GM18526 (cell line): ENCODE data around the gene NDUFB7.

Source experiments
- POLR2A ChIP-seq: IDR thresholded peaks from 3 replicates; pipeline ENCODE4 v1.6.1; 2011; ENCODE audit not compliant: insufficient read length; ENCODE audit errors: extremely low read depth

NDUFB7 gene

GRCh38 chr19:14570864-14571527 lies 870 bp downstream of the NDUFB7 start:
- TF ChIP-seq POLR2A, result no peak

GRCh38 chr19:14567079-14567478 lies 4.8 kb downstream of the NDUFB7 start:
- TF ChIP-seq POLR2A, result no peak

GRCh38 chr19:14566712-14567077 lies 5.2 kb downstream of the NDUFB7 start:
- no peak for TF ChIP-seq POLR2A

GRCh38 chr19:14565765-14566711 lies 5.8 kb downstream of the NDUFB7 start:
- no peak for TF ChIP-seq POLR2A

GRCh38 chr19:14565298-14565679 lies 6.6 kb downstream of the NDUFB7 start:
- TF ChIP-seq POLR2A, result no peak

- no peak for TF ChIP-seq POLR2A
Measured at GRCh38 chr19:14563989-14564651, 7.7 kb downstream of the NDUFB7 start.

GRCh38 chr19:14563590-14563926 lies 8.3 kb downstream of the NDUFB7 start:
- no peak for TF ChIP-seq POLR2A

GRCh38 chr19:14562660-14563589 lies 8.9 kb downstream of the NDUFB7 start:
- TF ChIP-seq POLR2A, result no peak

- no peak for TF ChIP-seq POLR2A
Measured at GRCh38 chr19:14561847-14562351, 10.0 kb downstream of the NDUFB7 start.

GRCh38 chr19:14561249-14561648 lies 10.6 kb downstream of the NDUFB7 start:
- TF ChIP-seq POLR2A, result no peak

- TF ChIP-seq POLR2A, result no peak
Measured at GRCh38 chr19:14560776-14561108, 11.1 kb downstream of the NDUFB7 start.

- TF ChIP-seq POLR2A, result no peak
Measured at GRCh38 chr19:14559916-14560775, 11.7 kb downstream of the NDUFB7 start.

GRCh38 chr19:14558370-14559066 lies 13.3 kb downstream of the NDUFB7 start:
- TF ChIP-seq POLR2A, result no peak

- no peak for TF ChIP-seq POLR2A
Measured at GRCh38 chr19:14556662-14557188, 15.1 kb downstream of the NDUFB7 start.
